NCI-H226 (cell line): ENCODE data around the gene JAK2.
A peak's percentile ranks its signal among the peaks of the same experiment; 100 is the strongest.
"Not testable (repeated sequence)": the region's sequence is repeated elsewhere in the genome, so short reads cannot be mapped to it uniquely, and the experiment has no call there.

Experiments
- DNase-seq: peaks from one replicate; pipeline ENCODE4 v3.0.0-alpha.2; 2015

The JAK2 gene

DNA sequence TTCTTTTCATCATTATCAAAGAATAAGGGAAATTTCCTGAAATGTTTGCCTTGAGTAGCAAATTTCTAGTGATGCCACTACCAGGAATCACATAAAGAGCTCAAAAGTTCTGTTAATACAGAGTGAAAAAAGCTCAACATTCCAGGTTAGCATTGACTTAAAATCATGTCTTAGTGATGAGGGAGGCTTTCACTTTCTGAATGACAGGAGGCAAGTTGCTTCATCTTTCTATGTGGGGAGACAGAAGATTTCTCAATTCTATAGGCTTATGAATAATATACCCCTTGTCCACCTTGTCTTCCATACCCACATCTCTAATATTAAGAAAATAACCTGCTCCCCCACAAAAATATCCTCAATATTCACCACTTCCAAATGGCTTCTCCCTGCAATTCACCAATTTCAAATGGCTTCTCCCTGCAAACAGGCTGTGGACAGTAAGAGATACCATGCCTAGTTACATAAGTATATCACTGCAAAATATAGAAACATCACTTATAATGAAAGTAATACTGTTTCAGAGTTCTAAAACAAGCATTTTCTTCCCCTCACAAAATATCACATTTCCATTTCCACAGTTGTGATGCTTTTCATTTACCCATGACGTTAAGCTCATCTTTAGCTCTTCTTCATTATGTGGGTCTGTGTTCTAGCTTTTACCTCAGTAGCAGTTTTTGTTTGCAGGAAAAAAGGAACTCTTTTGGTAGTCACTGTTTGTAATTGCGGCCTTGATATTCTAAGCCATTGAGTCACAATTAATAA, 2.2 kb upstream of the JAK2 start:
- no peak for DNase-seq

GRCh38 chr9:4983601-4984165, 1.4 kb upstream of the JAK2 start:
- no peak for DNase-seq

GRCh38 chr9:4984171-4984620, 876 bp upstream of the JAK2 start:
- DNase-seq: no peak

DNA sequence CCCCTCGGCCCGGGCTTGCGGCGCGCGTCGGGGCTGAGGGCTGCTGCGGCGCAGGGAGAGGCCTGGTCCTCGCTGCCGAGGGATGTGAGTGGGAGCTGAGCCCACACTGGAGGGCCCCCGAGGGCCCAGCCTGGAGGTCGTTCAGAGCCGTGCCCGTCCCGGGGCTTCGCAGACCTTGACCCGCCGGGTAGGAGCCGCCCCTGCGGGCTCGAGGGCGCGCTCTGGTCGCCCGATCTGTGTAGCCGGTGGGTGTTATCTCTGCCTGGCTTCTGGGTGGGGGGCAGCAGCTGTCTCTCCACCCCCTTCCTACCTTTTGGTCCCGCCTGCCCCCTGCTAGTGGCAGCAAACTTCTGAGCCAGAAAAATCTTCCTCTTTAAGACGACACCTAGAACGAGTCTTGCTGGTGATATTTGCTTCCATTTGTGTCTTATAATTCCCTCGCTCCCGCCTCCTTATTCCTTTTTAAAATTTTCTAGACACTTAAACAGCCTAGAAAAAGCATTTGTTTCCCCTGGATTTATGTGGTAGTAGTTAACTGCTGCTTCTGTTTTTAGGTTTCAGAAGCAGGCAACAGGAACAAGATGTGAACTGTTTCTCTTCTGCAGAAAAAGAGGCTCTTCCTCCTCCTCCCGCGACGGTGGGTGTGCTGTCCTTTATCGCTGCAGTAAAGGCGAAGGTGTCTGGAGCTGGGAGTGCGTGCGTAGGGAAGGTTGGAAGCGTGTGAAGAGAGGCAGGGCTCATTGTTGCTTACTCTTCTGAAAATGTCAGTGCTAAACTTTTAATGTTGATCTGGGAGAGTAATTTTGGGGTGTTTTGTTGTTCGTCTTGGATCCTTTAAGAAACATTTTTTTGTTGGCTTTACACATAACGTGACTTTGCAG, 554 bp downstream of the JAK2 start:
- no peak for DNase-seq

- no peak for DNase-seq
Measured at GRCh38 chr9:4986296-4986695, 1.2 kb downstream of the JAK2 start.

DNA sequence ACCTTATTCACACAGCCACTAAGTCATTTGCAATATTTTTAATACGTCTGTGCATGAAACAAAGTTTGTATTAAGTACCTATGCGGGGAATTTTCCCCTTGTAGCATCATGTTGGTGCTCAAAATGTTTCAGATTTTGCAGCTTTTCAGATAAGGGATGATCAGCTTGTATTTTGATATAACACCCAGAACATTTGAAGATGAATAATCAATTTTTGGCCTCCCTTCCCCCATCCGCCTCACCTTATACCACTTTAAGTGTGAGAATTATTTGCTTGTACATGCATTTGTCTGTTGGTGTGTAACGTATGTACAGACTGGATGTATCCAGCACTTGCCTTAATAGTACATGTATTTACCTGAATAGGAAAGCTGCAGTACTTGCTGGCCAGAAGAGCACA, 1.7 kb downstream of the JAK2 start:
- no peak for DNase-seq

- peak; percentile 34 for DNase-seq
Measured at GRCh38 chr9:4987961-4988421, 2.9 kb downstream of the JAK2 start.

DNA sequence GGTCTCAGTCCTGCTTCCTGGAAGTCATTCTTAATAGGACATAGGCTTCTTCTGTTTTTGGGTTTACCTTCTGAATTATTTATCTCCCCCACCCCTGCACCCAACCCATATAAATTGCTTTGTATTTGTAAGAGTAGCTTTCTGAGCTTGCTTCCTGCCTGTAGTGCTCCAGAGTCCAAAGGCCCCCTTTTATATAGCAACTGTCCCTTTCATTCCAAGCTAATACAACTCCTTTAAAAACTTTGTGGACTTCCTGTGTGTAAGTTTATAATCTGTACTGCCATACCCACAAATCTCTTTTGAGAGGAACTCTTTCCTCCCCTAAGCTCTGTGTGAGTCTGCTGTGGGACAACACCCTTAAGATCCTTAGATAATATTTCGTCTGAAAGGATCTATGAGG, 7.8 kb downstream of the JAK2 start:
- DNase-seq: no peak

DNA sequence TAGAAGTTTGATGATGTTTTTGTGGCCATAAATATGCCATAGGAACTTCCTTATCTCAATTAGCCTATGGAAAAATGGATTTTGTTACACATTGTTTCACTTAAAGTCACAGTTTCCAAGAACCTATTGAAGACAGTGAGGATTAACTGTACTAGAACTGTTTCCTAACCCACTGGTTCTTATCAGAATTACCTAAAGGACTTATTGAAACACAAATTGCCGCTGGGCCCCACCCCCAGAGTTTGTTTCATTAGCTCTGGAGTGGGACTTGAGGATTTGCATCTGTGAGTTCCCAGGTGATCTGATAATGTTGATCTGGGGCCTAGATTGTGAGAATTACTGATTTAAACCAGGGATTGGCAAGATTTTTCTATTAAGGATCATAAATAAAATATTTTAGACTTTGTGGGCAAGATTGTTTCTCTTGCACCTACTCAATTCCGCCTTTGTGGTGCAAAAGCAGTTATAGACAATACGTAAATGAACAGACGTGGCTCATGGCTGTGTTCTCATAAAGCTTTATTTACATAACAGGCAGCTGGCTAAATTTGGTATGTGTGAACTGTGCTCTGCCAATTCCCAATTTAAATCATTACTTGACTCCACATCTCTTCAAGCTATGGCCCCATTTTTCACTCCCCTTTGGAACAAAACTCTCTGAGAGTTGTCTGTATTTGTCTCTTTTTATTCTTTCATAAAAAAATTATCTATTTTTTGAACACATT, 9.3 kb downstream of the JAK2 start:
- no peak for DNase-seq

- DNase-seq: no peak
Measured at GRCh38 chr9:4997196-4997595, 12.1 kb downstream of the JAK2 start.

GRCh38 chr9:4997631-4998030, 12.6 kb downstream of the JAK2 start:
- DNase-seq: no peak

DNA sequence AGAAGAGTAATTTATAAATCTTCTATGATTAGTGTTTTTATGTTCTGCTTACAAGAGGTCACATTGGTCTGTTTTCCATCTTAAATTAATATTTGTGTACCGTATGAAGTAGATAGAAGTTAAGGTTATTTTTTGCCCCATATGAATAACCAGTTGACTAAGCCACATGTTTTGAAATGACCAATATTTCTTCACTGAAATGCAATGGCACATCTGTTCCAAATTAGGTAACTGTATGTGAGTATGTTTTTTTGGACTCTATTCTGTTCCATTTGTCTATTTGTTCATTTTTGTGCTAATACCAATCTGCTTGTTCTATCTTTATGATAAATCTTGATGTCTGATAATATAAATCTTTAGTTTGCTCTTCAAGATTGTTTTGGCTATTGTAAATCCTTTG, 17.7 kb downstream of the JAK2 start:
- no peak for DNase-seq

- DNase-seq: no peak
Measured at GRCh38 chr9:5004481-5004880, 19.4 kb downstream of the JAK2 start.

DNA sequence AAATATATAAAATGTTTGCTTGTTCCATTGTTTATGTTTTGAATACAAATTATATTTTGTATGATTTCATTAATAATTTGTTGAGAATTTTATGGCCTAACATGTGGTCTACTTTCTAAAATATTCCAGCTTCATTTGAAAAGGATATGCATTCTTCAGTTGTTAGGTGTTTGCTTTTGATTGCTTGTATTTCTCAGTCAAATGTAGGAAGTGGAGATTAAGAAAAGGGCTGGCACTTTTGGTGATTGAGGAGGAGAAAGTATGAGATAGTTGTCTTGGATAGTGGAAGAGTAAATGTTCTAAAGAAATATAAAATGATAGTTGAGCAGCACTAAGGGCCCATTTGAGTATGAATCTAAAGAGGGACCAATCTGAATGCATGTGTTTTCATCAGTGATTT, 23.1 kb downstream of the JAK2 start:
- DNase-seq: peak; percentile 51

- DNase-seq: no peak
Measured at GRCh38 chr9:5013374-5013773, 28.3 kb downstream of the JAK2 start.

- DNase-seq: no peak
Measured at GRCh38 chr9:5015934-5016333, 30.9 kb downstream of the JAK2 start.

DNA sequence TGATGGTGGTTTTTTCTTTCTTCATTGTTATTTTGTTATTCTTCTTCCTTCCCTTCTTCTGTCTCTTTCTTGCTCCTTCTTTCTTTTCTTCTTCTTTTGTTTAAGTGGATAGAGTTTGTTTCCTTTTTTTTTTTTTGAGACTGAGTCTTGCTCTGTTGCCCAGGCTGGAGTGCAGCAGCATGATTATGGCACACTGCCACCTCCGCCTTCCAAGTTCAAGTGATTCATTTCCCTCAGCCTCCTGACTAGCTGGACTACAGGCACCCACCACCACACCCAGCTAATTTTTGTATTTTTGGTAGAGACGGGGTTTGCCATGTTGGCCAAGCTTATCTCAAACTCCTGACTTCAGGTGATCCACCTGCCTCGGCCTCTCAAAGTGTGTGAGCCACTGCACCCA, 40.3 kb downstream of the JAK2 start:
- no peak for DNase-seq

DNA sequence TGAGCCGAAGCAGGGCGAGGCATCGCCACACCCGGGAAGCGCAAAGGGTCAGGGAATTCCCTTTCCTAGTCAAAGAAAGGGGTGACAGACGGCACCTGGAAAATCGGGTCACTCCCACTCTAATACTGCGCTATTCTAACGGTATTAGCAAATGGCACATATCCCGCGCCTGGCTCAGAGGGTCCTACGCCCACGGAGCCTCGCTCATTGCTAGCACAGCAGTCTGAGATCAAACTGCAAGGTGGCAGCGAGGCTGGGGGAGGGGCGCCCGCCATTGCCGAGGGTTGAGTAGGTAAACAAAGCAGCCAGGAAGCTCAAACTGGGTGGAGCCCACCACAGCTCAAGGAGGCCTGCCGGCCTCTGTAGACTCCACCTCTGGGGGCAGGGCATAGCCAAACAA, 46.9 kb downstream of the JAK2 start:
- DNase-seq: not testable (repeated sequence)

GRCh38 chr9:5040730-5041389, 55.8 kb downstream of the JAK2 start:
- DNase-seq: no peak

DNA sequence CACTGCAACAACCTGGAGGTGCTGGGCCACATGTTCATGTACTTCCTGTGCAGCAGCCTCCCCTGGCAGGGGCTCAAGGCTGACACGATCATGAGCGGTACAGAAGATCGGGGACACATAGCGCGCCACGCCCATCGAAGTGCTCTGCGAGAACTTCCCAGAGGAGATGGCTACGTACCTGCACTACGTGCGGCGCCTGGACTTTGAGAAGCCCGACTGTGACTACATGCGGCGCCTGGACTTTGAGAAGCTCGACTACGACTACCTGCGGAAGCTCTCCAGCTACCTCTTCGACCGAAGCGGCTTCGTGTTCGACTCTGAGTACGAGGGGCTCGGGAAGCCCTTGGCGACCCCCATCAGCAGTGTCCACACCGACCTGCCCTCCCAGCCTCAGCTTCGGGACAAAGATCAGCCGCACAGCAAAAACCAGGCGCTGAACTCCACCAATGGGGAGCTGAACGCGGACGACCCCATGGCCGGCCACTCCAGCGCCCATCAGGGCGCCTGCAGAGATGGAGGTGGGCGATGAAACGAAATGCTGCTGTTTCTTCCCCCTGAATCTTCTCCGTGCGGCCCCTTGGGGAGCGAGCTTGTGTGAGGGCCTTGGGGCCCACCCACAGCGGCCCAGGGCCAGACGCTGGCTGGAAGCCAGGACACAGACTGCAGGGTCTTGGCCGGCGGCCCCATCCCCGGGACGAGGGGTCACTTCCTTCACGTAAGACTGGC, 56.5 kb downstream of the JAK2 start:
- no peak for DNase-seq

DNA sequence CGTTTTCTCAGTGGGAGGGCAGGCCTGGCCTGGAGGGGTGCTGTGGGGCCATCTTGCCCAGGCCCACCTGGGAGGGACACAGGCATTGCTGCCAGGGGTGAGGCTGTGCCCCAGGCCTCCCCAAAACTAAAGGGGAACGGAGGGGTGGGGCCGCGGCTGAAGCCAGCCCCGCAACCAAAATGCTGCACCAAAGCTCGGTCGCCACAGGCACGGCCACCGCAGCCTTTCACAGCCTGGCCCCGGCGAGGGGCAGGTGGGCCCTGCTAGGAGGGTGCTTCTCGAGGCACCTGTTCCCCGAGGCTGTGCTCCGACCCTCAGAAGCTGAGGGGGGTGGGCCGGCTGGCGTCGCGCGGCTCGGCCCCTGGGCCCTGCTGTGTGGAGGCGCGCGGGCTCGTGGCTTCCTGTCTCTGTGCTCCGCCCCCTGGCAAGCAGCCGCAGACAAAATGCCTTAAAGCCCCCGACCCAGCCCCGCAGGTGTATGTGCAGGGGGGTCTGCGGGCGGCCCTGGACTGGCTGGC, 57.6 kb downstream of the JAK2 start:
- DNase-seq: no peak

DNA sequence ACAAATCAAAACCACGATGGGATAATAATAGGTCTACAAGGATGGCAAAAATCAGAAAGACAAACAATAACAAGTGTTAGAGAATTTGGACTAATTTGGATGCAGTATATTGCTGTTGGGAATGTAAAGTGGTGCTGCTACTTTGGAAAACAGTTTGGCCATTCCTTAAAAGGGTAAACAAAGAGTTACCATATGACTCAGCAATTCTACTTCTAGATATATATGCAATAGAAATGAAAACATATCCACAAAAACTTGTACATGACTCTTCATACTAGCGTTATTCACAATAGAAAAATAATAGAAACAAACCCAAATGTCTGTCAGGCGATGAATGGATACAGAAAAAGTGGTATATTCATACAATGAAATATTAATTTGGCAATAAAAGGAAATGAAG, 58.3 kb downstream of the JAK2 start:
- no peak for DNase-seq
